DND-41 (cell line): Measurements from ENCODE around the gene ANTXR2.

ENCODE experiments used
- ATAC-seq: fragments of 200-7000 bp; cut with Tn5 transposase; 3 replicates; pipeline ENCODE4 v1.9.1; 2021; ENCODE audit warnings: low read depth; ENCODE audit not compliant: insufficient read depth
- DNase-seq: peaks from one replicate; pipeline ENCODE4 v3.0.0-alpha.2; 2020
- H2AFZ ChIP-seq: 2 replicates; pipeline ENCODE4 v1.6.0; 2012; ENCODE audit warnings: low read depth, low read length
- H3K27ac ChIP-seq: 2 replicates; pipeline ENCODE4 v1.5.1; 2012; ENCODE audit warnings: low read length, inconsistent platforms
- H3K27me3 ChIP-seq: fragments of 200-600 bp; sonication (generic); 2 replicates; pipeline ENCODE4 v1.6.0; 2012; ENCODE audit warnings: low read length, mild to moderate bottlenecking, inconsistent platforms; ENCODE audit not compliant: insufficient read depth, poor library complexity
- H3K36me3 ChIP-seq: 2 replicates; pipeline ENCODE4 v1.5.1; 2012; ENCODE audit warnings: low read length, inconsistent platforms; ENCODE audit not compliant: insufficient read depth
- H3K4me1 ChIP-seq: 2 replicates; pipeline ENCODE4 v1.5.1; 2012; ENCODE audit warnings: mild to moderate bottlenecking, low read length; ENCODE audit not compliant: insufficient read depth
- H3K4me2 ChIP-seq: 2 replicates; pipeline ENCODE4 v1.6.0; 2012; ENCODE audit warnings: mild to moderate bottlenecking, moderate library complexity, low read length, inconsistent platforms; ENCODE audit not compliant: insufficient read depth
- H3K4me3 ChIP-seq, 2 experiments: fragments of 200-600 bp in 1 of 2; shearing (Covaris generic) in 1 of 2; 2 replicates each; pipeline ENCODE4 v1.5.1; 2012 to 2016; ENCODE audit warnings: inconsistent platforms in 2 of 2, low read length in 2 of 2, mild to moderate bottlenecking in 2 of 2, low read depth in 1 of 2, moderate library complexity in 1 of 2
- H3K79me2 ChIP-seq: 2 replicates; pipeline ENCODE4 v1.6.0; 2012; ENCODE audit warnings: low read length, inconsistent platforms; ENCODE audit not compliant: insufficient read depth
- H3K9ac ChIP-seq: 2 replicates; pipeline ENCODE4 v1.6.0; 2012; ENCODE audit warnings: low read depth, mild to moderate bottlenecking, inconsistent platforms, low read length, moderate library complexity
- H3K9me3 ChIP-seq: 2 replicates; pipeline ENCODE4 v1.5.1; 2012; ENCODE audit warnings: low read length, moderate library complexity, mild to moderate bottlenecking, inconsistent platforms; ENCODE audit not compliant: insufficient read depth, severe bottlenecking
- H4K20me1 ChIP-seq: 2 replicates; pipeline ENCODE4 v1.6.0; 2012; ENCODE audit warnings: low read length; ENCODE audit not compliant: insufficient read depth
- EZH2 ChIP-seq: IDR thresholded peaks from 3 replicates; pipeline ENCODE4 v1.6.1; 2012; ENCODE audit warnings: borderline replicate concordance, low read depth, mild to moderate bottlenecking, moderate library complexity, low read length, inconsistent platforms; ENCODE audit not compliant: severe bottlenecking
- TF ChIP-seq, protein P1 (sequence below): IDR thresholded peaks from 2 replicates; pipeline ENCODE4 v1.5.1; 2012; ENCODE audit warnings: borderline replicate concordance, low read length, moderate library complexity, mild to moderate bottlenecking; ENCODE audit not compliant: poor library complexity, severe bottlenecking; ENCODE audit errors: extremely low read depth

Gene ANTXR2

DNA sequence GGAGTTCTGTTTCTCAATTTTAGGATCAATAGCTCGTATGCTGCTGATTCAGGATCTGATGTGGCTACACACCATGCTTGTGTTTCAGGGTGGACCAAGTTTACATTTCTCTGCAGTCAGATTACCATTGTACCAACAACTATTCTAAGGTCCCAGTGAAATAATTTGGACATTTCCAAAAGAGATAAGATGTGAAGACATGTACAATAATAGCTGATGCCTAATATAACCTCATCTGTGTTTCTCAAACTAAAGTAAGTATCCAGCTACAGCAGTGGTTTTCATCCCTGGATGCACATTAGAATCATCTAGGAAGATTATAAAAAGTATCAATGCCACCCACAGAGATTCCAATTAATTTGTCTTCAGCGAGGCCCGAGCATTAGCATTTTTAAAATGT is 209.7 kb downstream of the ANTXR2 start:
- no peaks in the 10 kb centered on the region for H4K20me1 ChIP-seq
- no peaks in the 10 kb centered on the region for H3K9me3 ChIP-seq
- no peaks in the 10 kb centered on the region for H3K79me2 ChIP-seq
- H3K9ac ChIP-seq, result no peak overlapping the region
- no peaks in the 10 kb centered on the region for H3K36me3 ChIP-seq
- no peak overlapping the region for H3K27ac ChIP-seq
- H3K27me3 ChIP-seq, result no peaks in the 10 kb centered on the region
- no peak overlapping the region for H3K4me2 ChIP-seq
- DNase-seq (no peak), ATAC-seq (no peak)
- H2AFZ ChIP-seq, result no peak overlapping the region
- no peak overlapping the region for H3K4me3 ChIP-seq
- TF ChIP-seq, protein P1, sequence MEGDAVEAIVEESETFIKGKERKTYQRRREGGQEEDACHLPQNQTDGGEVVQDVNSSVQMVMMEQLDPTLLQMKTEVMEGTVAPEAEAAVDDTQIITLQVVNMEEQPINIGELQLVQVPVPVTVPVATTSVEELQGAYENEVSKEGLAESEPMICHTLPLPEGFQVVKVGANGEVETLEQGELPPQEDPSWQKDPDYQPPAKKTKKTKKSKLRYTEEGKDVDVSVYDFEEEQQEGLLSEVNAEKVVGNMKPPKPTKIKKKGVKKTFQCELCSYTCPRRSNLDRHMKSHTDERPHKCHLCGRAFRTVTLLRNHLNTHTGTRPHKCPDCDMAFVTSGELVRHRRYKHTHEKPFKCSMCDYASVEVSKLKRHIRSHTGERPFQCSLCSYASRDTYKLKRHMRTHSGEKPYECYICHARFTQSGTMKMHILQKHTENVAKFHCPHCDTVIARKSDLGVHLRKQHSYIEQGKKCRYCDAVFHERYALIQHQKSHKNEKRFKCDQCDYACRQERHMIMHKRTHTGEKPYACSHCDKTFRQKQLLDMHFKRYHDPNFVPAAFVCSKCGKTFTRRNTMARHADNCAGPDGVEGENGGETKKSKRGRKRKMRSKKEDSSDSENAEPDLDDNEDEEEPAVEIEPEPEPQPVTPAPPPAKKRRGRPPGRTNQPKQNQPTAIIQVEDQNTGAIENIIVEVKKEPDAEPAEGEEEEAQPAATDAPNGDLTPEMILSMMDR, result no peak
- TF ChIP-seq EZH2, result no peak
- no peaks in the 10 kb centered on the region for H3K4me1 ChIP-seq

DNA sequence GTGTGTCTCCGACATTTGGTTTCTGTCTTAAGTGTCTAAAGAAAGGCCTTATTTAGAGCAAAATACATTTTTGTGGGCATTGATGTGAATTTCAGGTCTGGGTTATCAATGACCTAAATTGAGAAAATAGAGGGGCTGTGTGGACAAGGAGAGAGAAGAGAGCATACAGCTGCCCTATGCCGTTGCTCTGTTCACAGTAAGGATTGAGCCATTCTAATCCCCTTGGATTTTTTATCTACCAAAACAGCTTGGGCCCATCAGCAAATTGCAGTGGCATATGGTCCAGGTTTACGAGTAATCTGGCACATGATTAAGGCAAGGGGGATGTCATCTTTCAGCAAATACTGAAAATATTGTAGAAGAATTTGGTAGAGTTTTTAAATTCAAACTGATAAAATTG is 210.2 kb downstream of the ANTXR2 start:
- no peak for TF ChIP-seq EZH2
- TF ChIP-seq, protein P1, result no peak
- no peaks in the 10 kb centered on the region for H3K79me2 ChIP-seq
- H3K4me2 ChIP-seq, result no peak overlapping the region
- DNase-seq (no peak), ATAC-seq (no peak)
- H3K36me3 ChIP-seq, result no peaks in the 10 kb centered on the region
- H3K9me3 ChIP-seq, result no peaks in the 10 kb centered on the region
- H3K4me3 ChIP-seq, result no peak overlapping the region
- H2AFZ ChIP-seq, result no peak overlapping the region
- no peak overlapping the region for H3K9ac ChIP-seq
- no peaks in the 10 kb centered on the region for H3K27me3 ChIP-seq
- H4K20me1 ChIP-seq, result no peaks in the 10 kb centered on the region
- no peaks in the 10 kb centered on the region for H3K4me1 ChIP-seq
- no peak overlapping the region for H3K27ac ChIP-seq

DNA sequence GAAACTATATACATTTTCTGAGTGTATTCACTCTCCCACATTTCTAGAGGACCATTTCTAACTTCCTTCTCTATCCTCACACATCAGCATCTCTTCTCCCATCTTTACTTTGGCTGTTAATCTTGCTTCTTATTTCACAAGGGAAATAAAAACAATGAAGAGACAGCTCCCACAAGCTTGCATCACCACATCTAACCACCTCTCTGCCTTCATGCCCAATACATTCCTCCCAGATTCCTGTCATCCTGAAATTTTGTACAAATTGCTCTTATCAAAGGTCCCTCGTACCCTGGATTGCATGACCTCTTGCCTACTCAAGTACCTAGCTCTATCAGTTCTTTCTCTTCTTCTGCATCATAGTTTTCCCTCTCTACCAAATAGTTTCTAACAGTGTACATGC is 215.2 kb downstream of the ANTXR2 start:
- no peak for TF ChIP-seq EZH2
- TF ChIP-seq, protein P1, result no peak
- no peak overlapping the region for H3K4me2 ChIP-seq
- H3K4me3 ChIP-seq, result no peak overlapping the region
- H3K27ac ChIP-seq, result no peak overlapping the region
- no peaks in the 10 kb centered on the region for H3K27me3 ChIP-seq
- ATAC-seq, result no peak
- no peaks in the 10 kb centered on the region for H3K79me2 ChIP-seq
- no peaks in the 10 kb centered on the region for H3K36me3 ChIP-seq
- H3K4me1 ChIP-seq, result no peaks in the 10 kb centered on the region
- H3K9me3 ChIP-seq, result no peaks in the 10 kb centered on the region
- H3K9ac ChIP-seq, result no peak overlapping the region
- DNase-seq, result no peak
- no peak overlapping the region for H2AFZ ChIP-seq
- H4K20me1 ChIP-seq, result no peaks in the 10 kb centered on the region

DNA sequence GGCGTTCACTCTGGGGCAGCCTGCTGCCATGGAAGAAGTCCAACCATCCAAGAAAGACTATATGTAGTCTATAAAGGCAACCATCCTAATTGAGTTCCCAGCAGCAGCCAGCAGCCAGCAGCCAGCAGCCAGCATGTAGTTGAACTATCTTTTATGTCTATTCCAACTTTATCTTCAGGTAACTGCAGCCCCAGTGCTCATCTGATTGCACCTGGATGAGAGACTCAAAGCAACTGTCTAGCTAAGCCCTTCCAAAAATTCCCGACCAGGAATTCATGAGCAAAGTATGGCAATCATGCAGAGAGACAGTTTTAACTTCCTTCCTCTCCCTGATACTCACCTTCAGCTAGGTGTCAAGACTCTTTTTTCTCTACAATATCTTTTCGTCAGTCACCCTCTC is 216.8 kb downstream of the ANTXR2 start:
- no peak overlapping the region for H3K9ac ChIP-seq
- H3K4me3 ChIP-seq, result no peak overlapping the region
- no peak overlapping the region for H3K4me2 ChIP-seq
- H3K79me2 ChIP-seq, result no peaks in the 10 kb centered on the region
- no peak overlapping the region for H2AFZ ChIP-seq
- ATAC-seq (no peak), DNase-seq (no peak)
- H3K4me1 ChIP-seq, result no peaks in the 10 kb centered on the region
- no peak for TF ChIP-seq EZH2
- TF ChIP-seq, protein P1, result no peak
- H4K20me1 ChIP-seq, result no peaks in the 10 kb centered on the region
- H3K27ac ChIP-seq, result no peak overlapping the region
- no peaks in the 10 kb centered on the region for H3K9me3 ChIP-seq
- H3K27me3 ChIP-seq, result no peaks in the 10 kb centered on the region
- H3K36me3 ChIP-seq, result no peaks in the 10 kb centered on the region
